Loucy (cell line): Measurements from ENCODE around the gene PAGE1.
"Not testable (repeated sequence)": the region's sequence is repeated elsewhere in the genome, so short reads cannot be mapped to it uniquely, and the experiment has no call there.

Experiments
- H2AFZ ChIP-seq: fragments of 200-600 bp; sonication (generic); 2 replicates; pipeline ENCODE4 v1.6.0; 2016; ENCODE audit warnings: antibody characterized with exemption, mild to moderate bottlenecking, low read length, moderate library complexity
- H3F3A ChIP-seq: fragments of 200-600 bp; 2 replicates; pipeline ENCODE4 v1.6.0; 2016; ENCODE audit warnings: antibody characterized with exemption, low read depth, mild to moderate bottlenecking
- H3K27me3 ChIP-seq: fragments of 200-600 bp; sonication (generic); 2 replicates; pipeline ENCODE4 v1.6.1; 2014; ENCODE audit warnings: low read length, mild to moderate bottlenecking; ENCODE audit not compliant: insufficient read depth, poor library complexity, severe bottlenecking
- H3K36me3 ChIP-seq: fragments of 200-600 bp; sonication (generic); 2 replicates; pipeline ENCODE4 v1.6.1; 2016; ENCODE audit warnings: low read length; ENCODE audit not compliant: insufficient read depth
- H3K4me1 ChIP-seq: fragments of 200-600 bp; sonication (generic); 2 replicates; pipeline ENCODE4 v1.5.1; 2014; ENCODE audit warnings: low read length, mild to moderate bottlenecking; ENCODE audit not compliant: insufficient read depth, poor library complexity, severe bottlenecking
- H3K4me2 ChIP-seq: fragments of 200-600 bp; sonication (generic); 2 replicates; pipeline ENCODE4 v1.6.0; 2014; ENCODE audit warnings: antibody characterized with exemption, low read length, low read depth, mild to moderate bottlenecking; ENCODE audit not compliant: poor library complexity, severe bottlenecking
- H3K4me3 ChIP-seq: fragments of 200-600 bp; sonication (generic); 2 replicates; pipeline ENCODE4 v1.5.1; 2014; ENCODE audit warnings: low read length, mild to moderate bottlenecking, mixed read lengths; ENCODE audit not compliant: poor library complexity, severe bottlenecking
- H3K79me2 ChIP-seq: fragments of 200-600 bp; sonication (generic); 2 replicates; pipeline ENCODE4 v1.6.1; 2014; ENCODE audit warnings: low read length; ENCODE audit not compliant: insufficient read depth
- H3K9ac ChIP-seq: fragments of 200-600 bp; sonication (generic); 2 replicates; pipeline ENCODE4 v1.6.0; 2014; ENCODE audit warnings: mild to moderate bottlenecking, low read depth, low read length, moderate library complexity; ENCODE audit not compliant: poor library complexity, severe bottlenecking
- H3K9me2 ChIP-seq: fragments of 200-600 bp; sonication (generic); replicated peaks from 2 replicates; pipeline ENCODE4 v1.6.1; 2016; ENCODE audit warnings: low read depth, low read length, mixed read lengths
- H3K9me3 ChIP-seq: fragments of 200-600 bp; sonication (generic); 2 replicates; pipeline ENCODE4 v1.6.1; 2014; ENCODE audit warnings: mild to moderate bottlenecking, antibody characterized with exemption, low read length, low read depth; ENCODE audit not compliant: insufficient read depth
- H4K20me1 ChIP-seq: fragments of 200-600 bp; sonication (generic); 2 replicates; pipeline ENCODE4 v1.6.0; 2014; ENCODE audit warnings: antibody characterized with exemption, low read length, mild to moderate bottlenecking; ENCODE audit not compliant: insufficient read depth, poor library complexity, severe bottlenecking
- EZH2phosphoT487 ChIP-seq: fragments of 200-600 bp; IDR thresholded peaks from 2 replicates; pipeline ENCODE4 v1.6.1; 2018; ENCODE audit warnings: antibody characterized with exemption, mild to moderate bottlenecking, moderate library complexity, borderline replicate concordance
- TF ChIP-seq, protein P1 (sequence below): fragments of 200-600 bp; sonication (generic); conservative IDR thresholded peaks from 2 replicates; pipeline ENCODE4 v1.5.1; 2014; ENCODE audit warnings: mild to moderate bottlenecking, antibody characterized with exemption, low read length

PAGE1 gene, protein sequence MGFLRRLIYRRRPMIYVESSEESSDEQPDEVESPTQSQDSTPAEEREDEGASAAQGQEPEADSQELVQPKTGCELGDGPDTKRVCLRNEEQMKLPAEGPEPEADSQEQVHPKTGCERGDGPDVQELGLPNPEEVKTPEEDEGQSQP

DNA sequence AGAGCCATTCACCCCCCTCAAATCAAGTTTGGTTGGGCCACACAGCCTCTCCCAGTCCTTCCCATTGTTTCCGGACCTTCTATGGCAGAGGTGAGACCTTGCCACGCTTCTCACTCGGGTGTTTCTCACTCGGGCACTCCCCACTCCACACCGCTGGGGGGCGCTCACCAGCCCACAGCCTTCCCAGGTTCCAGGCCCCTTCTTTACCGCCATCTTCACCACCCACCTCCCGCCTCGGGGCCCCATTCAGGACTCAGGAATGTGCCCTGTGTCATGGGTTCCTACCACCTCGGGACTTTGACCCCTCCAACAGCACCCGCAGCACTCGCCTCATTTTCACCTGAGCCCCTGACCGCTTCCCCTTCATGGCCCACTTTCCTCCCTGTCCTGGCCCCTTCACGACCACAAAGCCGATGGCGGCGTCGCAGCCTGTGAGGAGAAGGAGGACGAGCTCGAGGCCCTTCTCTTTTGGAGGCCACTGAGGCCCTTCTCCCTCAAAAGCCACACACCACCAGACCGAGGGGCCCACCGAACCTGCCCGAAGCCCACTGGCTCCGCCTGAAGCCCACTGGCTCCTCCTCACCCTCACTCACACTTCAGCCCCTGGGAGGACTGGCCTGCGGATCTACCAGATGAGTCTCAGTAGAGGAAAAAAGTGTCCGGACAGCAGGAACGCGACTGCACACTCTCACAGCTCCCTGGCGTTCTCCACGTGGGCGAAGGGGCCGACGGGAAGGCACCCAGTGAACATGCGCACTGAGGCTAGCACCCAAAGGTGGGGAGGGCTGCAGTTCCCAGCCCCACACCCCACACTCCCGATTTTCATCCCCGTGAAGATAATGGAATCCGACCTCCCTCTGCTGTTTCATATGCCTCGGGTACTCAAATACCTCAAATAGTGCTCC, at the start of gene PAGE1:
PAGE1 (minus strand) TSS at position 709 of the 905 bp plus-strand sequence. CDS start 1,214 bp downstream, outside the sequence.
- Histone ChIP-seq H4K20me1 (no peaks in the 10 kb centered on the region), H3K4me1 (no peaks in the 10 kb centered on the region), H3F3A (no peaks in the 10 kb centered on the region), H3K36me3 (no peaks in the 10 kb centered on the region), H3K27me3 (no peaks in the 10 kb centered on the region), H3K4me3 (no peak within 1 kb of the TSS), H3K9ac (no peak within 1 kb of the TSS), H3K79me2 (no peaks in the 10 kb centered on the region), H3K9me2 (no peaks in the 10 kb centered on the region), H2AFZ (no peak within 1 kb of the TSS), H3K9me3 (no peaks in the 10 kb centered on the region), H3K4me2 (no peak within 1 kb of the TSS)
- no peak for TF ChIP-seq EZH2phosphoT487
- TF ChIP-seq, protein P1, sequence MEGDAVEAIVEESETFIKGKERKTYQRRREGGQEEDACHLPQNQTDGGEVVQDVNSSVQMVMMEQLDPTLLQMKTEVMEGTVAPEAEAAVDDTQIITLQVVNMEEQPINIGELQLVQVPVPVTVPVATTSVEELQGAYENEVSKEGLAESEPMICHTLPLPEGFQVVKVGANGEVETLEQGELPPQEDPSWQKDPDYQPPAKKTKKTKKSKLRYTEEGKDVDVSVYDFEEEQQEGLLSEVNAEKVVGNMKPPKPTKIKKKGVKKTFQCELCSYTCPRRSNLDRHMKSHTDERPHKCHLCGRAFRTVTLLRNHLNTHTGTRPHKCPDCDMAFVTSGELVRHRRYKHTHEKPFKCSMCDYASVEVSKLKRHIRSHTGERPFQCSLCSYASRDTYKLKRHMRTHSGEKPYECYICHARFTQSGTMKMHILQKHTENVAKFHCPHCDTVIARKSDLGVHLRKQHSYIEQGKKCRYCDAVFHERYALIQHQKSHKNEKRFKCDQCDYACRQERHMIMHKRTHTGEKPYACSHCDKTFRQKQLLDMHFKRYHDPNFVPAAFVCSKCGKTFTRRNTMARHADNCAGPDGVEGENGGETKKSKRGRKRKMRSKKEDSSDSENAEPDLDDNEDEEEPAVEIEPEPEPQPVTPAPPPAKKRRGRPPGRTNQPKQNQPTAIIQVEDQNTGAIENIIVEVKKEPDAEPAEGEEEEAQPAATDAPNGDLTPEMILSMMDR: no peak

DNA sequence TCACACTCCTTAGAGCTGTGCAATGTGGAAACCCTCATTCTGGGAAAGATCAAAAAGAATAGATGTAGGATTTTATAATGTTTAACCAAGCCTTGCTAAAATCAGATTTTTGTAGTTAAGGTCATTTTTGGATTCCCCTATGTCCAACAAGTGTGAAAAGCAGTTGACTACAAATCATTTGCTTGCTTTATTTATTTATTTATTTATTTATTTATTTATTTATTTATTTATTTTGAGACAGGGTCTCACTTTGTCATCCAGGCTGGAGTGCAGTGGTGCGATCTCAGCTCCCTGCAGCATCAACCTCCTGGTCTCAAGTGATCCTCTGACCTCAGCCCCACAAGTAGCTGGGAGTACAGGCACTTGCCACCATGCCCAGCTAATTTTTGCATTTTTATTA, 45.7 kb upstream of the PAGE1 start:
- H3K4me3 ChIP-seq: not testable (repeated sequence)

DNA sequence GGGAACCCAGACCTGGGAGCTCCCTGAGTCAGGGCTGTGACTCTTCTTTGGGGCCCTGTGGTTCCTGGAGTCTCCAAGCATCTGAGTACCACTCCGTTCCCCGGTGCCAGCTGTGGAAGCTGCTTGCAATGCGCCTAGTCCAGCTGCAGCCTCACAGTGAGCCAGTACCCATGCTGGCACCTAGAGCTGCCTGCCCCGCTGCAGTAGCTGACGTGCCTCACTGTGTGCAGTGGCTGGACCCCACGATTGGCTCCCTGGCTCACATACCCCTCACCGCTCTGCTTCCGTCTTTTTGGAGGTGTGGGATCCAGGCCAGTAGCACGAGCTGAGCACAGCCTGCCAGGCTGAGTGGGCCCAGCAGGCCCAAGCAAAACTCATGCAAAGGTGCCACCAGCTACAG, 32.1 kb upstream of the PAGE1 start:
- Histone ChIP-seq H2AFZ (no peak overlapping the region), H3K27me3 (no peaks in the 10 kb centered on the region), H3K79me2 (no peaks in the 10 kb centered on the region), H3K4me2 (no peak overlapping the region), H3K4me3 (no peak overlapping the region), H3K9ac (no peak overlapping the region), H4K20me1 (no peaks in the 10 kb centered on the region), H3K9me3 (no peaks in the 10 kb centered on the region), H3K9me2 (no peaks in the 10 kb centered on the region), H3F3A (no peaks in the 10 kb centered on the region), H3K4me1 (no peaks in the 10 kb centered on the region), H3K36me3 (no peaks in the 10 kb centered on the region)
- no peak for TF ChIP-seq EZH2phosphoT487
- TF ChIP-seq, protein P1: no peak

More for the DNA sequence above, 45.7 kb upstream of the PAGE1 start:
- H3K4me1 ChIP-seq, H3K9me2 ChIP-seq, H3K9ac ChIP-seq, H3K27me3 ChIP-seq, H3K4me2 ChIP-seq, H3K9me3 ChIP-seq, H3K36me3 ChIP-seq, H4K20me1 ChIP-seq, H2AFZ ChIP-seq, H3F3A ChIP-seq, H3K79me2 ChIP-seq: not testable (repeated sequence)
